ENCODE data around the gene DCUN1D5. TPM values are rescaled to one million over a fixed set of nuclear protein-coding genes. Genes with fewer than 3 reads are reported as not detected.

Gene DCUN1D5
- polyA plus RNA-seq, 1 donor from 2014 or later = 85.5 TPM

- no peak for TF ChIP-seq REST (IDR thresholded peaks at IDR 0.05; ENCODE audit: borderline replicate concordance)
- no peak for TF ChIP-seq TAF1 (IDR thresholded peaks at IDR 0.05; ENCODE audit: low read depth)
- no peak for TF ChIP-seq RAD21 (conservative IDR thresholded peaks at IDR 0.05)
- TF ChIP-seq, protein P1, sequence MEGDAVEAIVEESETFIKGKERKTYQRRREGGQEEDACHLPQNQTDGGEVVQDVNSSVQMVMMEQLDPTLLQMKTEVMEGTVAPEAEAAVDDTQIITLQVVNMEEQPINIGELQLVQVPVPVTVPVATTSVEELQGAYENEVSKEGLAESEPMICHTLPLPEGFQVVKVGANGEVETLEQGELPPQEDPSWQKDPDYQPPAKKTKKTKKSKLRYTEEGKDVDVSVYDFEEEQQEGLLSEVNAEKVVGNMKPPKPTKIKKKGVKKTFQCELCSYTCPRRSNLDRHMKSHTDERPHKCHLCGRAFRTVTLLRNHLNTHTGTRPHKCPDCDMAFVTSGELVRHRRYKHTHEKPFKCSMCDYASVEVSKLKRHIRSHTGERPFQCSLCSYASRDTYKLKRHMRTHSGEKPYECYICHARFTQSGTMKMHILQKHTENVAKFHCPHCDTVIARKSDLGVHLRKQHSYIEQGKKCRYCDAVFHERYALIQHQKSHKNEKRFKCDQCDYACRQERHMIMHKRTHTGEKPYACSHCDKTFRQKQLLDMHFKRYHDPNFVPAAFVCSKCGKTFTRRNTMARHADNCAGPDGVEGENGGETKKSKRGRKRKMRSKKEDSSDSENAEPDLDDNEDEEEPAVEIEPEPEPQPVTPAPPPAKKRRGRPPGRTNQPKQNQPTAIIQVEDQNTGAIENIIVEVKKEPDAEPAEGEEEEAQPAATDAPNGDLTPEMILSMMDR (IDR thresholded peaks at IDR 0.05; ENCODE audit: poor library complexity, severe bottlenecking) = no peak
- TF ChIP-seq POLR2AphosphoS5 (IDR thresholded peaks at IDR 0.05) = no peak
- no peak for TF ChIP-seq SMC3 (conservative IDR thresholded peaks at IDR 0.05; ENCODE audit: poor library complexity)
- TF ChIP-seq EZH2 (IDR thresholded peaks at IDR 0.05; ENCODE audit: borderline replicate concordance, insufficient read depth, low read length, poor library complexity, severe bottlenecking) = no peak
- no peak for TF ChIP-seq EP300 (conservative IDR thresholded peaks at IDR 0.05; ENCODE audit: poor library complexity, severe bottlenecking)
- no peak for TF ChIP-seq MXI1 (conservative IDR thresholded peaks at IDR 0.05; ENCODE audit: poor library complexity, severe bottlenecking)
- H4K20me1 ChIP-seq (ENCODE audit: insufficient read depth) = no peaks in the 10 kb centered on the region
- H3F3A ChIP-seq (ENCODE audit: insufficient read depth, low read length, poor library complexity, severe bottlenecking) = no peaks in the 10 kb centered on the region
- H3K79me2 ChIP-seq (replicated peaks; ENCODE audit: insufficient read depth, low read length) = peaks cover 5% of the 10 kb centered on the region
- H3K4me2 ChIP-seq (ENCODE audit: low read length) = no peak overlapping the region
- H3K4me3 ChIP-seq (ENCODE audit: low read length) = no peak overlapping the region
- H2AFZ ChIP-seq (ENCODE audit: low read depth, low read length) = no peak overlapping the region
- H3K9me3 ChIP-seq (ENCODE audit: low read length) = no peaks in the 10 kb centered on the region
- no peaks in the 10 kb centered on the region for H3K27me3 ChIP-seq (ENCODE audit: insufficient read depth, low read depth, low read length)
- no peak overlapping the region for H3K27ac ChIP-seq (ENCODE audit: low read length)
- no peaks in the 10 kb centered on the region for H3K9me2 ChIP-seq (ENCODE audit: insufficient read depth, low read length)
- H3K36me3 ChIP-seq (ENCODE audit: insufficient read depth, low read length) = no peaks in the 10 kb centered on the region
- no peak overlapping the region for H3K9ac ChIP-seq (ENCODE audit: low read length)
Measured at GRCh38 chr11:103079833-103080232, 12.1 kb downstream of the DCUN1D5 start.

GRCh38 chr11:103078710-103079109, 13.2 kb downstream of the DCUN1D5 start:
- Histone ChIP-seq H3K4me3 (ENCODE audit: low read length) (no peak overlapping the region), H3K27ac (ENCODE audit: low read length) (no peak overlapping the region), H3K9me2 (ENCODE audit: insufficient read depth, low read length) (no peaks in the 10 kb centered on the region), H3K79me2 (replicated peaks; ENCODE audit: insufficient read depth, low read length) (no peaks in the 10 kb centered on the region), H3K4me2 (ENCODE audit: low read length) (no peak overlapping the region), H3F3A (ENCODE audit: insufficient read depth, low read length, poor library complexity, severe bottlenecking) (no peaks in the 10 kb centered on the region), H3K9ac (ENCODE audit: low read length) (no peak overlapping the region), H3K27me3 (ENCODE audit: insufficient read depth, low read depth, low read length) (no peaks in the 10 kb centered on the region), H2AFZ (ENCODE audit: low read depth, low read length) (no peak overlapping the region), H3K9me3 (ENCODE audit: low read length) (no peaks in the 10 kb centered on the region), H3K36me3 (ENCODE audit: insufficient read depth, low read length) (no peaks in the 10 kb centered on the region), H4K20me1 (ENCODE audit: insufficient read depth) (no peaks in the 10 kb centered on the region)
- TF ChIP-seq MXI1 (conservative IDR thresholded peaks at IDR 0.05; ENCODE audit: poor library complexity, severe bottlenecking) (no peak), EP300 (conservative IDR thresholded peaks at IDR 0.05; ENCODE audit: poor library complexity, severe bottlenecking) (no peak), POLR2AphosphoS5 (IDR thresholded peaks at IDR 0.05) (no peak), SMC3 (conservative IDR thresholded peaks at IDR 0.05; ENCODE audit: poor library complexity) (no peak), RAD21 (conservative IDR thresholded peaks at IDR 0.05) (no peak), REST (IDR thresholded peaks at IDR 0.05; ENCODE audit: borderline replicate concordance) (no peak), TAF1 (IDR thresholded peaks at IDR 0.05; ENCODE audit: low read depth) (no peak), EZH2 (IDR thresholded peaks at IDR 0.05; ENCODE audit: borderline replicate concordance, insufficient read depth, low read length, poor library complexity, severe bottlenecking) (no peak)
- TF ChIP-seq, protein P1 (IDR thresholded peaks at IDR 0.05; ENCODE audit: poor library complexity, severe bottlenecking) = no peak
